Stimulated activated CD8-positive, alpha-beta memory T cell treated with anti-CD3 and anti-CD28 coated beads, Interleukin-15, amount 100 ng/mL, for 1 hour (primary cell): Measurements from ENCODE around the gene ITGB2.

ENCODE experiments used
- DNase-seq: peaks from one replicate; pipeline ENCODE4 v3.0.0-alpha.2; 2020; ENCODE audit warnings: low read depth

The ITGB2 gene

GRCh38 chr21:44910229-44911067, 10.3 kb downstream of the ITGB2 start:
- no peak for DNase-seq

GRCh38 chr21:44909719-44910118, 11.0 kb downstream of the ITGB2 start:
- DNase-seq, result no peak

- DNase-seq, result no peak
Observed at GRCh38 chr21:44908908-44909307, 11.8 kb downstream of the ITGB2 start.

GRCh38 chr21:44907966-44908895, 12.5 kb downstream of the ITGB2 start:
- DNase-seq, result no peak

GRCh38 chr21:44907225-44907965, 13.3 kb downstream of the ITGB2 start:
- DNase-seq, result no peak

- no peak for DNase-seq
Observed at GRCh38 chr21:44905728-44906090, 15.0 kb downstream of the ITGB2 start.

- DNase-seq, result no peak
Observed at GRCh38 chr21:44905016-44905727, 15.5 kb downstream of the ITGB2 start.

- DNase-seq, result no peak
Observed at GRCh38 chr21:44904141-44904923, 16.4 kb downstream of the ITGB2 start.

- no peak for DNase-seq
Observed at GRCh38 chr21:44903689-44904088, 17.0 kb downstream of the ITGB2 start.

- DNase-seq, result no peak
Observed at GRCh38 chr21:44903050-44903685, 17.5 kb downstream of the ITGB2 start.

- no peak for DNase-seq
Observed at GRCh38 chr21:44902268-44903049, 18.2 kb downstream of the ITGB2 start.

- no peak for DNase-seq
Observed at GRCh38 chr21:44901391-44902074, 19.2 kb downstream of the ITGB2 start.

GRCh38 chr21:44900559-44901251, 20.0 kb downstream of the ITGB2 start:
- DNase-seq, result no peak

- no peak for DNase-seq
Observed at GRCh38 chr21:44899768-44900558, 20.7 kb downstream of the ITGB2 start.

- no peak for DNase-seq
Observed at GRCh38 chr21:44898851-44899767, 21.6 kb downstream of the ITGB2 start.

GRCh38 chr21:44898011-44898488, 22.6 kb downstream of the ITGB2 start:
- DNase-seq, result no peak
